ENCODE results near the gene RIPK3.

Gene RIPK3

GRCh38 chr14:24300326-24300980 is 39.3 kb downstream of the RIPK3 start:
- DNase-seq = no peak

DNA sequence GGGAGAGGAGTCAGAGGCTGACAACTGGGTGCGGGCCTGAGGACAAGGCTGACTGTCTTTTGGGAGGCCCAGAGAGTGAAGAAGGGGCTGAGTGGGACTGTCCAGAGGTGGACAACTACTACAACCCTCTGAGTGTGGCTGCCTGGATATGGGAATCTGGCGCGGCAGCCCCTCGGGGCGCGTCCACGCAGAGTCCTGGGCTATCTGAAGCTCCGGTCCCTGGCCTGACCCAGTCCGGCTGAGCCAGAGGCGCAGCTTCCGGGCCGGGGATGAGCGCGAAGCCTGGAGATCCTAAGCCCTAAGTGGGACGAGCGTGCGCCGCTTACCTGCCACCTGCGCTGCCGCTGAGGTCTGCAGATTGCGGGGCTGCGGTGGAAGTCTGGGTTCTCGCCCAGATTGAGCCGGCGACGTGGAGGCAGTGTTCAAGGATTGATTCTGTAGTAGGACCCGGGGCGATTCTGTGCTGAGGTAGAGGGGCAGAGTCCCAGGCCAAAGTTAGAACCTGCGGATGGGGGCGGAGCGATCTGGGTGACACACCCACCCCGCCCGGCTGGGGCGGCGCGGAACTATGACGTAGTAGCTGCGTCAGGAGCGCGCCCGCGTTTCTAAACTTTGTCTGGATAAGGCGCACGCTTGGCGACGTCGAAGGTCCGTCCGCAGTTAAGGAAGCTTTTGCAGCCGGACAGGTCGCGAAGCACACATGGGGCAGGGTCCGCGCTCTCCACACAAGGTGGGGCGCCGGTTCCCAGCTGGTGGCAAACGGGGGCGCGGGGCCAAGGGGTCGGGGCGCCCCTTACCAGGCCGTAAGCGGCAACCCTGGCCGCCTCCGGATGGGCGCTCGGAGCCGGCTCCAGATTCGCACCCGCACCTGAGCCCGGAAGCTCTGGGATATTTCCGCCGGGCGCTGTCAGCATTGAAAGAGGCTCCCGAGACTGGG is 40.3 kb downstream of the RIPK3 start, which contains the start of the genes DHRS1 and NOP9:
DHRS1 (minus strand) TSS at position 526 of the 937 bp plus-strand sequence. CDS start 674 bp downstream, outside the sequence.
NOP9 (plus strand) TSS at position 596 of the 937 bp plus-strand sequence; CDS start at position 701, 105 bp downstream.
- peak; percentile 87 to 92 (median 91) for DNase-seq

- DNase-seq = peak in 1 of 3 experiments; percentile 45
These were observed 40.9 kb downstream of the RIPK3 start for GRCh38 chr14:24298892-24299254.

- peak in 2 of 3 experiments; percentile 12 to 51 for DNase-seq
These were observed 42.4 kb downstream of the RIPK3 start for GRCh38 chr14:24297190-24297964.

- DNase-seq = peak; percentile 53 to 76 (median 54)
These were observed 43.2 kb downstream of the RIPK3 start for GRCh38 chr14:24296341-24297157.

DNA sequence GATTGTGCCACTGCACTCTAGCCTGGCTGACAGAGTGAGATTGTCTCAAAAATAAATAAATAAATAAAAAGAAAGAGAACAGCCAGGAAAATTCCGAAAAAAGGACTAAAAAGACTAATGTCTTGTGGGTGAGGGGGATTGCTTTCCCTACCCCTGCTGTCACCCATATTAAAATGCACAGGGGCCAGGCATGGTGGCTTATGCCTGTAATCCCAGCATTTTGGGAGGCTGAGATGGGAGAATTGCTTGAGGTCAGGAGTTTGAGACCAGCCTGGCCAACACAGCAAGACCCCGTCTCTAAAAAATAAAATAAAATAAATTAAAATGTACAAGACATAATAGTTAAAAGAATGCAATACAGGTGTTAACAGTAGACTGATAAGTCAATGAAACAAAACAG is 46.3 kb downstream of the RIPK3 start:
- DNase-seq = no peak

GRCh38 chr14:24292118-24292807 is 47.5 kb downstream of the RIPK3 start:
- no peak for DNase-seq

DNA sequence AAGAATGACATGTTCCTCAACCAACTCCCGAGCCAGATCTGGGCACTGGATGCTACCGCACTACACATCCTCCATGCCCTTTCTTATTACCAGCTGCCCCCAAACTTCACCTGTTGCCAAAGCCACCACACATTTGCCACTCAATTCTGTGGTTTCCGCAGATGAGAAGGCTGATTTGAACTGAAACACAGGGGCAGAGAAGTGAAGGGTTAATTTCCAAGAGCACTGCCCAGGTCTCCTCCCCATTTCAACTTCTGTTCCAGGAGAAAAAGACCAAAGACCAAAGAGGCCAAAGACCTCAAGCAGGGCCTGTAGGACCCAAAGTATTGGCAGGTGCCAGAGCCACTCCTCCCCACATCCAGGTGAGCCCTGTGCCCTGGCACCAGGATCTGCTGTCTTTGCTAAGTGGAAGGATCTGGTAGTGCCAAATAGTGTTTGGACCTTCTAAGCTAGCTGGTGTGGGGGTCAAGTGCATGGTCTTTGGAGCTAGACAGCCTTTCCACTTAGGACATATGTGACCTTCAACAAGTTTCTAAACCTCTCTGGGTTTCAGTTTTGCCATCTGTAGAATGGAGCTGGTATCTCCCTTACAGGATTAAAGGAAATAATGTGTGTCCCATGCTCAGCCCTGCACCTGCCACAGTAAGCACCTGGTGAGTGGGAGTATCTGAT is 48.2 kb downstream of the RIPK3 start:
- no peak for DNase-seq

GRCh38 chr14:24290746-24291145 is 49.0 kb downstream of the RIPK3 start:
- DNase-seq = no peak

GRCh38 chr14:24289649-24290280 is 50.0 kb downstream of the RIPK3 start:
- DNase-seq = no peak

- DNase-seq = no peak
These were observed 52.8 kb downstream of the RIPK3 start for GRCh38 chr14:24286996-24287395.
